Astrocyte (in vitro differentiated cells and primary cell): Measurements from ENCODE around the gene DCHS2. TPM values are rescaled to one million over a fixed set of nuclear protein-coding genes. Genes with fewer than 3 reads are reported as not detected.

Source experiments
- DNase-seq: peaks from one replicate; pipeline ENCODE4 v3.0.0-alpha.2; 2010; ENCODE audit warnings: low read depth
- FAIRE-seq: peaks from 2 replicates; lab custom pipeline; 2011; peaks lifted over from hg19 to GRCh38; lab: Jason Lieb, UNC
- H2AFZ ChIP-seq: 2 replicates; pipeline ENCODE4 v1.6.0; 2012; ENCODE audit warnings: low read depth, low read length, inconsistent platforms
- H3K27ac ChIP-seq: 2 replicates; pipeline ENCODE4 v1.5.1; 2011; ENCODE audit warnings: low read depth, low read length, inconsistent platforms
- H3K27me3 ChIP-seq: 2 replicates; pipeline ENCODE4 v1.6.0; 2011; ENCODE audit warnings: low read length, inconsistent platforms; ENCODE audit not compliant: insufficient read depth
- H3K36me3 ChIP-seq: 2 replicates; pipeline ENCODE4 v1.5.1; 2011; ENCODE audit warnings: low read length, inconsistent platforms; ENCODE audit not compliant: insufficient read depth
- H3K4me1 ChIP-seq: 2 replicates; pipeline ENCODE4 v1.5.1; 2011; ENCODE audit warnings: low read length, inconsistent platforms; ENCODE audit not compliant: insufficient read depth
- H3K4me2 ChIP-seq: 2 replicates; pipeline ENCODE4 v1.6.0; 2012; ENCODE audit warnings: low read length, inconsistent platforms
- H3K4me3 ChIP-seq: 2 replicates; pipeline ENCODE4 v1.5.1; 2011; ENCODE audit warnings: low read depth, mild to moderate bottlenecking, low read length, inconsistent platforms; ENCODE audit not compliant: insufficient read depth
- H3K79me2 ChIP-seq: 2 replicates; pipeline ENCODE4 v1.6.0; 2012; ENCODE audit warnings: mild to moderate bottlenecking, low read length, inconsistent platforms; ENCODE audit not compliant: insufficient read depth
- H3K9ac ChIP-seq: 2 replicates; pipeline ENCODE4 v1.6.0; 2012; ENCODE audit warnings: mild to moderate bottlenecking, low read length, inconsistent platforms
- H3K9me3 ChIP-seq: 2 replicates; pipeline ENCODE4 v1.5.1; 2012; ENCODE audit warnings: low read depth, mild to moderate bottlenecking, low read length, inconsistent platforms; ENCODE audit not compliant: insufficient read depth
- H4K20me1 ChIP-seq: 2 replicates; pipeline ENCODE4 v1.6.0; 2012; ENCODE audit warnings: low read length, inconsistent platforms; ENCODE audit not compliant: insufficient read depth
- H3K27ac Mint-ChIP-seq: one replicate; pipeline ENCODE4 v1.8.0; 2021; ENCODE audit warnings: mild to moderate bottlenecking, mixed read lengths; ENCODE audit not compliant: unreplicated experiment
- H3K27me3 Mint-ChIP-seq: one replicate; pipeline ENCODE4 v1.8.0; 2021; ENCODE audit warnings: low read depth, mixed read lengths; ENCODE audit not compliant: unreplicated experiment
- H3K36me3 Mint-ChIP-seq: one replicate; pipeline ENCODE4 v1.8.0; 2021; ENCODE audit warnings: low read depth, mixed read lengths; ENCODE audit not compliant: unreplicated experiment
- H3K4me1 Mint-ChIP-seq: one replicate; pipeline ENCODE4 v1.8.0; 2021; ENCODE audit warnings: low read depth, mixed read lengths; ENCODE audit not compliant: unreplicated experiment
- H3K4me3 Mint-ChIP-seq: one replicate; pipeline ENCODE4 v1.8.0; 2021; ENCODE audit warnings: mild to moderate bottlenecking, moderate library complexity, mixed read lengths; ENCODE audit not compliant: unreplicated experiment
- H3K9me3 Mint-ChIP-seq: one replicate; pipeline ENCODE4 v1.8.0; 2021; ENCODE audit warnings: mild to moderate bottlenecking, mixed read lengths; ENCODE audit not compliant: unreplicated experiment
- EZH2 ChIP-seq: IDR thresholded peaks from 2 replicates; pipeline ENCODE4 v1.6.1; 2012; ENCODE audit warnings: mild to moderate bottlenecking, low read length, inconsistent platforms; ENCODE audit not compliant: insufficient read depth
- total RNA-seq: library from RNA; stranded (reverse); gene quantifications from 2 replicates; pipeline ENCODE4 v1.2.1, GENCODE V29; 2021
- TF ChIP-seq, protein P1 (sequence below): IDR thresholded peaks from 2 replicates; pipeline ENCODE4 v1.5.1; 2011; ENCODE audit warnings: low read depth, mild to moderate bottlenecking, inconsistent platforms, low read length, moderate library complexity; ENCODE audit not compliant: insufficient read depth

The DCHS2 gene
- total RNA-seq, 1 donor from 2014 or later = 0.25 TPM

DNA sequence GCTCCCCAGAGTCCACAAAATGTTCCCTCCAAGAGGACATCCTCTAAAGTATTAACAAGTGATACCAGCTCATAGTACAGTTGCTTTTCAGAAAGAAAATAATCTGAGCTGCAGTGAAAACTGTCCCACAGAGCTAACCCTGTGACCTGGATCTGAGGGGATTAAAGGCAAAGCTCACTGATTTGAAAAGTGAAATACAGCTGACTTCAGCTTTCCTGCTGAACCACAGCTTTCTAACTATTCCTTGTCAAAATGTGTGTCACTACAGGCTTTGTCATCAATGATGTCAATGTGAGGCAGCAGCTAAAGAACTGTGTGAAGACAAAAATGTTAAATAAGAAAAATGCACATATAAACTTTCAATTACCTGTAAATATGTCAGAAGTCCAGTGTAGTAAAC lies 36.9 kb downstream of the DCHS2 start:
- no peaks in the 10 kb centered on the region for H3K4me1 Mint-ChIP-seq
- H3K9me3 Mint-ChIP-seq = no peaks in the 10 kb centered on the region
- H3K27ac ChIP-seq = no peak overlapping the region
- no peaks in the 10 kb centered on the region for H3K36me3 Mint-ChIP-seq
- FAIRE-seq = no peak
- H3K36me3 ChIP-seq = no peaks in the 10 kb centered on the region
- H4K20me1 ChIP-seq = no peaks in the 10 kb centered on the region
- no peaks in the 10 kb centered on the region for H3K9me3 ChIP-seq
- H3K27me3 ChIP-seq = no peaks in the 10 kb centered on the region
- H3K79me2 ChIP-seq = no peaks in the 10 kb centered on the region
- no peak overlapping the region for H3K4me3 ChIP-seq
- no peak for DNase-seq
- H3K9ac ChIP-seq = no peak overlapping the region
- H3K4me2 ChIP-seq = no peak overlapping the region
- H3K27me3 Mint-ChIP-seq = peaks cover 8% of the 10 kb centered on the region
- H3K4me1 ChIP-seq = no peaks in the 10 kb centered on the region
- no peak overlapping the region for H2AFZ ChIP-seq
- no peak overlapping the region for H3K4me3 Mint-ChIP-seq
- no peak for TF ChIP-seq EZH2
- TF ChIP-seq, protein P1, sequence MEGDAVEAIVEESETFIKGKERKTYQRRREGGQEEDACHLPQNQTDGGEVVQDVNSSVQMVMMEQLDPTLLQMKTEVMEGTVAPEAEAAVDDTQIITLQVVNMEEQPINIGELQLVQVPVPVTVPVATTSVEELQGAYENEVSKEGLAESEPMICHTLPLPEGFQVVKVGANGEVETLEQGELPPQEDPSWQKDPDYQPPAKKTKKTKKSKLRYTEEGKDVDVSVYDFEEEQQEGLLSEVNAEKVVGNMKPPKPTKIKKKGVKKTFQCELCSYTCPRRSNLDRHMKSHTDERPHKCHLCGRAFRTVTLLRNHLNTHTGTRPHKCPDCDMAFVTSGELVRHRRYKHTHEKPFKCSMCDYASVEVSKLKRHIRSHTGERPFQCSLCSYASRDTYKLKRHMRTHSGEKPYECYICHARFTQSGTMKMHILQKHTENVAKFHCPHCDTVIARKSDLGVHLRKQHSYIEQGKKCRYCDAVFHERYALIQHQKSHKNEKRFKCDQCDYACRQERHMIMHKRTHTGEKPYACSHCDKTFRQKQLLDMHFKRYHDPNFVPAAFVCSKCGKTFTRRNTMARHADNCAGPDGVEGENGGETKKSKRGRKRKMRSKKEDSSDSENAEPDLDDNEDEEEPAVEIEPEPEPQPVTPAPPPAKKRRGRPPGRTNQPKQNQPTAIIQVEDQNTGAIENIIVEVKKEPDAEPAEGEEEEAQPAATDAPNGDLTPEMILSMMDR = no peak
- no peak overlapping the region for H3K27ac Mint-ChIP-seq

GRCh38 chr4:154452798-154453346 lies 38.7 kb downstream of the DCHS2 start:
- no peaks in the 10 kb centered on the region for H3K36me3 Mint-ChIP-seq
- Histone ChIP-seq H3K4me2 (no peak overlapping the region), H3K36me3 (no peaks in the 10 kb centered on the region), H3K27ac (no peak overlapping the region), H3K9ac (no peak overlapping the region), H3K4me1 (no peaks in the 10 kb centered on the region), H3K27me3 (no peaks in the 10 kb centered on the region), H3K79me2 (no peaks in the 10 kb centered on the region), H3K9me3 (no peaks in the 10 kb centered on the region), H3K4me3 (no peak overlapping the region), H2AFZ (no peak overlapping the region), H4K20me1 (no peaks in the 10 kb centered on the region)
- TF ChIP-seq, protein P1 = no peak
- TF ChIP-seq EZH2 = no peak
- no peak overlapping the region for H3K4me3 Mint-ChIP-seq
- FAIRE-seq = no peak
- peaks cover 3% of the 10 kb centered on the region for H3K27me3 Mint-ChIP-seq
- no peaks in the 10 kb centered on the region for H3K4me1 Mint-ChIP-seq
- DNase-seq = no peak
- H3K27ac Mint-ChIP-seq = no peak overlapping the region
- no peaks in the 10 kb centered on the region for H3K9me3 Mint-ChIP-seq

DNA sequence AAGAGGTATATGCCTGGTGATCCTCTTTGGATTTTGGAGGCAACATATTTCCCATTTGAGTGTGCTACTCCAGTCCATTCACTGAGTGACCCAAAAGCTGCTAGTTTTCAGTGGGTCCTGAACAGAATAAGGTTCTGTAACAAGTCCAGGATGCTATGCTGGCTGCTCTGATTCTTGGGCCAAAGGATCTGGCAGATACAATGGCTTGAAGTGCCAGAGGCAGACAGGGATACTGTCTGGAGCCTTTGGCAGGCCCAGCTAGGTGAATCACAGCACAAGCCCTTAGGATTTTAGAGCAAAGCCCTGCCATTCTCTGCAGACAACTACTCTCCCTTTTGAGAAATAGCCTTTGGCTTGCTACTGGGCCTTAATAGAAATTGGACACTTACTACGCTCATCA lies 40.6 kb downstream of the DCHS2 start:
- no peak for TF ChIP-seq EZH2
- TF ChIP-seq, protein P1 = no peak
- H3K4me1 ChIP-seq = no peaks in the 10 kb centered on the region
- H3K9ac ChIP-seq = no peak overlapping the region
- H3K27me3 ChIP-seq = no peaks in the 10 kb centered on the region
- H3K4me3 ChIP-seq = no peak overlapping the region
- H3K27ac ChIP-seq = no peak overlapping the region
- no peaks in the 10 kb centered on the region for H3K9me3 ChIP-seq
- no peak for FAIRE-seq
- DNase-seq = no peak
- H3K9me3 Mint-ChIP-seq = no peaks in the 10 kb centered on the region
- no peaks in the 10 kb centered on the region for H3K79me2 ChIP-seq
- H3K4me2 ChIP-seq = no peak overlapping the region
- no peak overlapping the region for H3K27ac Mint-ChIP-seq
- no peak overlapping the region for H2AFZ ChIP-seq
- H3K27me3 Mint-ChIP-seq = peaks cover 5% of the 10 kb centered on the region
- no peaks in the 10 kb centered on the region for H3K4me1 Mint-ChIP-seq
- no peak overlapping the region for H3K4me3 Mint-ChIP-seq
- H3K36me3 ChIP-seq = no peaks in the 10 kb centered on the region
- no peaks in the 10 kb centered on the region for H3K36me3 Mint-ChIP-seq
- no peaks in the 10 kb centered on the region for H4K20me1 ChIP-seq
